Dendritic cell treated with granulocyte-macrophage colony-stimulating factor and Interleukin-4, amounts not matched to agents 40 ng/mL and 50 ng/mL, for 4 days (primary cell): Measurements from ENCODE around the gene OGFOD3.

Experiments
- H3K27ac Mint-ChIP-seq: one replicate; pipeline ENCODE4 v1.8.0; 2022; ENCODE audit warnings: mild to moderate bottlenecking, mixed read lengths
- H3K27me3 Mint-ChIP-seq: one replicate; pipeline ENCODE4 v1.8.0; 2022; ENCODE audit warnings: mild to moderate bottlenecking, mixed read lengths
- H3K36me3 Mint-ChIP-seq: one replicate; pipeline ENCODE4 v1.8.0; 2022; ENCODE audit warnings: low read depth, mixed read lengths
- H3K4me1 Mint-ChIP-seq: one replicate; pipeline ENCODE4 v1.8.0; 2022; ENCODE audit warnings: low read depth, mixed read lengths
- H3K4me3 Mint-ChIP-seq: one replicate; pipeline ENCODE4 v1.8.0; 2022; ENCODE audit warnings: mild to moderate bottlenecking, moderate library complexity, mixed read lengths
- H3K9me3 Mint-ChIP-seq: one replicate; pipeline ENCODE4 v1.8.0; 2022; ENCODE audit warnings: mixed read lengths
- intact Hi-C: fragments of 100-400 bp; cut with micrococcal nuclease; formaldehyde crosslinking; loops from one replicate; pipeline ENCODE4 v1.15.0; 2022

OGFOD3 gene

DNA sequence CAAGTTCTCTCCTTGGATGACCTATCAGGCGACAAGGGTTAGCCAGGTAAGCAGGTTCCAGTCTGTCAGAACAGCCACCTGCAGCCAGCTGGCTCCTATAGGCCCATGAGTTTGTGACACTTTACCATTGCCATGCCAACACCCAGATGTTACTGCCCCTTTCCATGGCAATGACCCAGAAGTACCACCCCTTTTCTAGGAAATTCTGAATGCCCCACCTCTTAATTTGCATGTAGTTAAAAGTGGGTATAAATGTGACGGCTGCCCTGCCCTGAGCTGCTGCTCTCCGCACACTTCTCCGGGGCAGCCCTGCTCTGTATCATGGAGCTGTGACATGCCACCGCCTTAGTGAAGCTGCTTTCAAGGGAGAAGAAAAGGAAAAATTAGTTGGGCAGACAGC lies 74.8 kb downstream of the OGFOD3 start:
- Mint-ChIP-seq H3K27ac (no peak overlapping the region), H3K4me1 (peaks cover 27% of the 10 kb centered on the region), H3K4me3 (no peak overlapping the region), H3K36me3 (no peaks in the 10 kb centered on the region), H3K27me3 (peaks cover 35% of the 10 kb centered on the region), H3K9me3 (no peaks in the 10 kb centered on the region)
- intact Hi-C loops = no loop called here

DNA sequence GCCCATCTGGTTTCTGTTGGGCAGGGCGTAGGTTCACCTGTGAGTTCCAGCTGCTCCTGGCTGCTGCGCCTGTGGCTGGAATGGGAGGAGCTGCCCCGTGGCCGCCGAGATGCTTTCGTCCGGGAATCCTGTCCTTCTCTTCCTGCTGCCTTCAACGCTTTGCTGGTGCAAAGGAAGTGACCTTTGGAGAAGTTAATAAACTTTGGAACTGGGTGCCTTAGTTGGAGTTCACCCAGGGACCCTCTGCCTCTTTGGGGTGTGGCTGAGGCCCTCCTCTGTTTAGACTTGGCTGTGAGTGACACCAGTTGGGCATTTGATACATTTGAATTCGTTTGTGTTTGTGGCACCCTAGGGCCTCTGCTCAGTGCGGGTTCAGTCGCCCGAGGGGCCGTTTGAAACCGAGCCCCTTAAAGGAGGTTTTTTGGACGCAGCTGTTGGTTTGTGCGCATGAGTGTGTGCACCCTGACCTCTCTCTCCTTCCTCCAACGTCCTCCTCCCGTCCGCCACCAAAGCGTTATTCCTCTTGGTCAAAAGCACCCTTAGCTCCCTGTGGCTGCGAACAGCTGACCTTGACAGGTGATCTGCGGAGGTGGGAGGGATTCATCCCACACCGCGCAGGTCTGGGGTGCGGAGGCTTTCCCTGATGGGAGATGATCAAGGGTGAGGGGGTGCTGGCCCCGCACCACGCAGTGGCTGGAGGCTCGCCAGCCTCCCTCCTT lies 75.9 kb downstream of the OGFOD3 start:
- intact Hi-C loops = no loop called here
- H3K36me3 Mint-ChIP-seq = no peaks in the 10 kb centered on the region
- H3K4me1 Mint-ChIP-seq = peaks cover 31% of the 10 kb centered on the region
- no peak overlapping the region for H3K4me3 Mint-ChIP-seq
- peaks cover 33% of the 10 kb centered on the region for H3K27me3 Mint-ChIP-seq
- H3K27ac Mint-ChIP-seq = no peak overlapping the region
- no peaks in the 10 kb centered on the region for H3K9me3 Mint-ChIP-seq

DNA sequence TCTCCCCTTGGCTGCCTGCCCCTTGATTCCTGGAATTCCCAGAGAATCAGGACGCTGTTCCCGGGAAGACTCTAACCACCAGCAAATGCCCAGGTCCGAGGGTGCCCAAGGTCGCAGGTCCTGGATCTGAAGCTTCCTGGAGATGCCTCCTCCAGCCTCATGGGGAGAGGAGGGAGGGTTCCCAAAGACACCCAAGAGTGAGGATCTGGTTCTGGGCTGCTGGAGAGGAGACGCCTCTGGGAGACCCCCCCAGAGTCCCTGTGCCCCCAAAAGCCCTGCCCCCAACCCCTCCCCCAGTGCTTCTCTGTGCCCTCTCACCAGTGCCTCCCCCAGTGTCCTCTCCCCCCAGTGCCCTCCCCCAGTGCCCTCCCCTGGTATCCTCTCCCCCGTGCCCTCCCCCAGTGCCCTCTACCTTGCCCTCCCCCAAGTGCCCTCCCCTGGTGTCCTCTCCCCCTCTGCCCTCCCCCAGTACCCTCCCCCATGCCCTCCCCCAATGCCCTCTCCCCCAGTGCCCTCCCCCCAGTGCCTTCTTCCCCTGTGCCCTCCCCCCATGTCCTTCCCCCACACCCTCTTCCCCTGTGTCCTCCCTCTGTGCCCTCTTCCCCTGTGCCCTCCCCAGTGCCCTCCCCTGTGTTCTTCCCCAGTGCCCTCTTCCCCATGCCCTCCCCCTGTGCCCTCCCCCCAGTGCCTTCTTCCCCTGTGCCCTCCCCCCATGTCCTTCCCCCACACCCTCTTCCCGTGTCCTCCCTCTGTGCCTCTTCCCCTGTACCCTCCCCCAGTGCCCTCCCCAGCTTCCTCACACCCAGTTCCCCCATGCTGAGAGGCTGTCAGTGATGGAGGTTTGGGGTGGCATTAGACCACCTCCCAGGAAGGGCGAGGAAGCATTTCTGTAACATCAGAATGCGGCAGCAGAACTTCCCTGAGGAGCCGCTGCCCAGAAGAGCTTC lies 78.5 kb downstream of the OGFOD3 start:
- Mint-ChIP-seq H3K27me3 (peaks cover 27% of the 10 kb centered on the region), H3K4me1 (peaks cover 41% of the 10 kb centered on the region), H3K9me3 (no peaks in the 10 kb centered on the region), H3K27ac (no peak overlapping the region), H3K36me3 (no peaks in the 10 kb centered on the region), H3K4me3 (no peak overlapping the region)
- intact Hi-C loops = no loop called here
